ENCODE measurements around the gene GEMIN7.

- TF ChIP-seq POLR2A (IDR thresholded peaks at IDR 0.05; ENCODE audit: extremely low read depth, insufficient read length) (no peak), CTCF (IDR thresholded peaks at IDR 0.05; ENCODE audit: low read depth, low read length) (no peak), MYC (IDR thresholded peaks at IDR 0.05; ENCODE audit: low read depth, low read length) (no peak), MAX (IDR thresholded peaks at IDR 0.05; ENCODE audit: low read depth, low read length) (no peak)
Measured at GRCh38 chr19:45070861-45071544, 8.1 kb upstream of the GEMIN7 start.

Data from NB4 (cell line).